Measurements from ENCODE around the gene EPDR1. TPM values are rescaled to one million over a fixed set of nuclear protein-coding genes. Genes with fewer than 3 reads are reported as not detected.

EPDR1 gene
- 18.4 and 27.7 TPM in 2 replicates for total RNA-seq

DNA sequence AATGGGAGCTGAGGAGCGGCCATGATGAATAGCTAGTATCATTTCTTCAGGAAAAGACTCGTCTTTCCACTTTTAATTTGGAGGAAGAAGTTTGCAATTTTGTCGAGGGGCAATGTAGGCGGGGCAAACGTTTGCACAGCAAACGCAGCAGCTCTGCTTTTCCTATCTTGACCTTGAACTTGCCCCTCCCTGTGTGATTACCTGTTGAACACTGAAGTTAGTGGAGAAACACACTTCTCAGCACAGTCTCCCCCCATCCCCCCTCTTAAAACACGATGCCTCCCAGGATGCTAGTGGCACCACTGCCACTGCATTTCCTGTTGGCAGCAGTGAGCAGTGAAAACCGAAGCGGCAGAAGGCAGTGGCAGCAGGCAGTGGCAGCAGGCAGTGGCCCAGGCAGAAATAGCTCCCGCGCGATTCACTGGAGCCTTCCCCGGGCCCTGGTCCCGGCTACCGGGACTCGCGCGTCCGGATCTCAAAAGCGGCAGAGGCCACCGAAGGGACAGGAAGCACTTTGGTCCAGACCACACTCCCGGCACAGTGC, at the start of gene EPDR1:
TSS of gene EPDR1 (plus strand) at position 336 of the 544 bp plus-strand sequence. CDS start 300 bp downstream, outside the sequence.

DNA sequence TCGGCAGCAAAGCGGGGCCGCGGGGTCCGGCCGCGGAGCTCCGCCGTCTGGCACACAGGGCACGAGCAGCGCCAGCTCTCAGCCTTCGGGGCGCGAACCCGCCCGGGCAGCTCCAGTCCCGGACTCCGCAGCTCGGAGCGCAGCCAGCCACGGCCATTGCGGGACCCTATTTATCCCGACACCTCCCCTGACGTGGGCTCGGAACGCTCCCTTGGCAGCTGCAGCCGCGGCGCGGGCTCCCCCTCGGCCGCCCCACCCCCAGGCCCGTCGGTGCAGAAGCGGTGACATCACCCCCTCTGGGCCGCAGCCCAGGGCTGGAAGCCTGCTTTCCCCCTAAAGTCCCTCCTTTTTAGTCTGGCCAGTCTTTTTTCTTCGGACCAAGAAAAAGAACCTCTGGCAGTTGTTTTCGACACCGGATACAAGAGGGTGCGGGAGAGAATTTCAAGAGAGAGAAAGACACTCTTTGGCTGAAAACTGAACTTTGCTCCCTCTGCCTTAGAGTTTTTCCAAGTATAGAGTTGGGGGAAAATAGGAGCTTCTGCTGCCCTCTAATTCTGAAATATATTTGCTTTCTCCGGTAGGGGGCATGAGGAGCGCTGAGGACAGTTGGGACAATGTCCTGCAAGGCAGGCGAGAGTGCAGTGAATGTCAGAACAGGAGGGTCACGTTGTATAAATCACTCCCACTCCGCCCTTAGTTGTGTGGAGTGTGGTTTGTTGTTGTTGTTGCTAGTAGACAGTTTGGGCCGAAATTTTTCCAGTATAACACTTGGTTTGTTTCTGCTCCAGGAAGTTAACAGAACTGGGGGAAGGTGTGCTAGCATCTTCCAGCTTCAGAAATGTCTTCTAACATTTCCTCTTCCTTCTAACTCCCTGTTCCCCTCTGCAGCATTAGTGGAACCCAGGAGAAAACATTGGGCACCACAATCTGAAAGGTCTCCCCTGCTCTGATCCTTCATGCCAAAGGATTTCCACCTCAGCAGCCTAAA, 3.5 kb upstream of the EPDR1 start, which contains the start of gene SFRP4:
TSS of gene SFRP4 (minus strand) at position 145 of the 988 bp plus-strand sequence. CDS start 280 bp downstream, outside the sequence.

Other genes with a start within 250 kb of the EPDR1 start
- gene GPR141, start 236.9 kb upstream of the EPDR1 start, total RNA-seq: not detected in 2 replicates
- gene NME8, start 72.0 kb upstream of the EPDR1 start, total RNA-seq: not detected in 2 replicates
- 5.2 and 7.8 TPM in 2 replicates for gene SFRP4, start 3.8 kb upstream of the EPDR1 start, total RNA-seq

All from cardiac atrium fibroblast (primary cell).